BE2C (cell line): ENCODE data around the gene ATP8A1.

ENCODE experiments used
- DNase-seq: peaks from one replicate; pipeline ENCODE4 v3.0.0-alpha.2; 2020
- H3K27me3 ChIP-seq: fragments of 250-450 bp; sonication (Bioruptor Pico); 2 replicates; pipeline ENCODE4 v1.5.1; 2020; ENCODE audit warnings: mild to moderate bottlenecking
- H3K36me3 ChIP-seq: fragments of 250-450 bp; sonication (Bioruptor Pico); 2 replicates; pipeline ENCODE4 v1.5.1; 2020; ENCODE audit warnings: mild to moderate bottlenecking
- H3K4me1 ChIP-seq: fragments of 250-450 bp; sonication (Bioruptor Pico); 2 replicates; pipeline ENCODE4 v1.5.1; 2020
- H3K4me3 ChIP-seq: 2 replicates; pipeline ENCODE4 v1.5.1; 2011; ENCODE audit warnings: low read depth, low read length
- H3K9me3 ChIP-seq: fragments of 250-450 bp; sonication (Bioruptor Pico); 2 replicates; pipeline ENCODE4 v1.5.1; 2020
- CTCF ChIP-seq: IDR thresholded peaks from 2 replicates; pipeline ENCODE4 v1.5.1; 2012; ENCODE audit warnings: mild to moderate bottlenecking, low read depth, low read length

ATP8A1 gene

GRCh38 chr4:42398871-42399331 lies 258.0 kb downstream of the ATP8A1 start:
- Histone ChIP-seq H3K4me3 (peak overlapping the region; percentile 78), H3K4me1 (peaks cover 6% of the 10 kb centered on the region), H3K36me3 (no peaks in the 10 kb centered on the region), H3K9me3 (no peaks in the 10 kb centered on the region), H3K27me3 (no peaks in the 10 kb centered on the region)
- DNase-seq: no peak
- TF ChIP-seq CTCF: no peak

GRCh38 chr4:42398171-42398870 lies 258.6 kb downstream of the ATP8A1 start:
- peak overlapping the region; percentile 78 for H3K4me3 ChIP-seq
- H3K27me3 ChIP-seq: no peaks in the 10 kb centered on the region
- DNase-seq: peak; percentile 74

GRCh38 chr4:42397635-42398170 lies 259.2 kb downstream of the ATP8A1 start:
- DNase-seq: peak; percentile 72
- Histone ChIP-seq H3K9me3 (no peaks in the 10 kb centered on the region), H3K4me1 (peaks cover 6% of the 10 kb centered on the region), H3K27me3 (no peaks in the 10 kb centered on the region), H3K4me3 (peak overlapping the region; percentile 78), H3K36me3 (no peaks in the 10 kb centered on the region)
- peak; percentile 6; the same call in 1 of the 2 replicates for TF ChIP-seq CTCF

More at GRCh38 chr4:42398171-42398870, 258.6 kb downstream of the ATP8A1 start:
- H3K4me1 ChIP-seq: peaks cover 6% of the 10 kb centered on the region
- H3K36me3 ChIP-seq: no peaks in the 10 kb centered on the region
- TF ChIP-seq CTCF: peak; percentile 17; the same call in 1 of the 2 replicates
- no peaks in the 10 kb centered on the region for H3K9me3 ChIP-seq

GRCh38 chr4:42396752-42397634 lies 259.9 kb downstream of the ATP8A1 start, which contains the start of gene SHISA3:
TSS of gene SHISA3 (plus strand) at chr4:42397488. CDS start at chr4:42398057, 569 bp downstream.
- TF ChIP-seq CTCF: no peak
- Histone ChIP-seq H3K36me3 (no peaks in the 10 kb centered on the region), H3K4me1 (peaks cover 8% of the 10 kb centered on the region), H3K4me3 (peak within 1 kb of the TSS; percentile 78), H3K9me3 (no peaks in the 10 kb centered on the region), H3K27me3 (no peaks in the 10 kb centered on the region)
- peak; percentile 60 for DNase-seq

GRCh38 chr4:42396361-42396751 lies 260.5 kb downstream of the ATP8A1 start:
- TF ChIP-seq CTCF: no peak
- no peak for DNase-seq
- Histone ChIP-seq H3K4me1 (peaks cover 15% of the 10 kb centered on the region), H3K9me3 (no peaks in the 10 kb centered on the region), H3K36me3 (no peaks in the 10 kb centered on the region), H3K4me3 (no peak overlapping the region), H3K27me3 (no peaks in the 10 kb centered on the region)
